Measurements from ENCODE around the gene ALDH16A1. TPM values are rescaled to one million over a fixed set of nuclear protein-coding genes. Genes with fewer than 3 reads are reported as not detected.

The ALDH16A1 gene
- total RNA-seq, 1 experiment from 2014 or later, result 51.7 TPM

DNA sequence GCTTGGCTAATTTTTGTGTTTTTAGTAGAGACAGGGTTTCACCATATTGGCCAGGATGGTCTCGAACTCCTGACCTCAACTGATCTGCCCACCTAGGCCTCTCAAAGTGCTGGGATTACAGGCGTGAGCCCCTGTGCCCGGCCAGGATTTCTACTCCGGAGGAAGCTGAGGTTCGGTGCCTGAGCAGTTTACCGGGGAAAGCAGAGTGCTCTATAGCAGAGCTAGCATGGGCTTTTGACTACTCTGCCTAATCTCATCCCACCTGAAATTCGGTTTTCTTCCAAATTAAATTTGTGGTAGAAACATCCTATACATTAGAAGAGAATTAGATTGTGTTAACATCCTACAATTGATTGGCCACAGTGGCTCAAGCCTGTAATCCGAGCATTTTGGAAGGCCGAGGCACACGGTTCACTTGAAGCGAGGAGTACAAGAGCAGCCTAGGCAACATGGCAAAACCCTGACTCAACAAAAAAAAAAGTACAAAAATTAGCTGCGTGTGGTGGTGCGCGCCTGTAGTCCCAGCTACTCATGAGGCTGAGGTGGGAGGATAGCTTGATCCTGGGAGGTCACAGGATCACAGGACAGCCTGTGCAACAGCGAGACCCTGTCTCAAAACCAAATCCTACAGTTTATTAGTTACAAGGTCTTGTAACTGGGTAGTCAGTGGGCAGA lies 36.0 kb downstream of the ALDH16A1 start:
- Histone ChIP-seq H2AFZ (ENCODE audit: low read length) (no peak overlapping the region), H3K9ac (ENCODE audit: extremely low read depth, insufficient read length, low read length) (peak overlapping the region; percentile 100), H3T11ph (ENCODE audit: low read length) (no peak overlapping the region), H3K9me3 (ENCODE audit: control insufficient read depth, low read depth, low read length) (no peaks in the 10 kb centered on the region), H3K4ac (ENCODE audit: low read depth, low read length) (no peak overlapping the region), H3K23ac (ENCODE audit: insufficient read length, low read depth, low read length) (no peak overlapping the region), H2BK5ac (ENCODE audit: insufficient read length, low read length) (no peak overlapping the region), H3K79me1 (ENCODE audit: insufficient read depth, low read depth, low read length, poor library complexity, severe bottlenecking) (no peaks in the 10 kb centered on the region), H2AK5ac (ENCODE audit: insufficient read length, low read length) (no peak overlapping the region), H3K18ac (ENCODE audit: insufficient read length, low read depth, low read length) (no peak overlapping the region), H4K5ac (ENCODE audit: insufficient read length, low read depth, low read length) (no peak overlapping the region), H4K20me1 (ENCODE audit: control insufficient read depth, insufficient read depth, insufficient read length) (no peaks in the 10 kb centered on the region), H3K14ac (ENCODE audit: insufficient read depth, low read length) (no peak overlapping the region), H3K27ac (ENCODE audit: insufficient read length, low read depth, low read length) (peak overlapping the region; percentile 59), H3K56ac (ENCODE audit: insufficient read length, low read depth, low read length) (no peak overlapping the region), H4K91ac (ENCODE audit: insufficient read length, low read depth, low read length) (no peak overlapping the region), H3K4me2 (ENCODE audit: insufficient read depth, insufficient read length, low read length) (peak overlapping the region; percentile 100), H2BK15ac (ENCODE audit: low read depth, low read length) (no peak overlapping the region), H2BK120ac (ENCODE audit: low read depth, low read length, poor library complexity, severe bottlenecking) (no peak overlapping the region), H3K4me1 (ENCODE audit: insufficient read depth, low read length) (no peaks in the 10 kb centered on the region), H4K8ac (replicated peaks; ENCODE audit: insufficient read length, low read depth, low read length) (no peak overlapping the region), H2BK20ac (ENCODE audit: low read depth, low read length, poor library complexity, severe bottlenecking) (no peak overlapping the region), H3K79me2 (ENCODE audit: insufficient read depth, low read length) (peaks cover 18% of the 10 kb centered on the region), H2BK12ac (ENCODE audit: insufficient read length, low read depth, low read length) (no peak overlapping the region), H3K23me2 (ENCODE audit: insufficient read length, low read depth, low read length, poor library complexity, severe bottlenecking) (peaks cover 13% of the 10 kb centered on the region), H3K27me3 (ENCODE audit: insufficient read depth, low read length) (no peaks in the 10 kb centered on the region)
- Mint-ChIP-seq H3K4me1 (peaks cover 13 to 20% of the 10 kb centered on the region in 2 experiments), H3K4me3 (peak overlapping the region; percentile 91 to 96), H3K36me3 (ENCODE audit: insufficient read depth in 1 of 3, low read depth in 3 of 3) (peaks cover 52 to 58% (median 55%) of the 10 kb centered on the region in 3 experiments), H3K27me3 (ENCODE audit: low read depth) (peaks cover 11% of the 10 kb centered on the region; the same call in 1 of the 2 replicates), H3K9me3 (peaks cover 12 to 14% of the 10 kb centered on the region in 2 experiments; a peak in 4 of 5 replicates), H3K27ac (peak overlapping the region; percentile 99 to 100 (median 100))
- DNase-seq, result peak; percentile 16
- TF ChIP-seq, protein P1, sequence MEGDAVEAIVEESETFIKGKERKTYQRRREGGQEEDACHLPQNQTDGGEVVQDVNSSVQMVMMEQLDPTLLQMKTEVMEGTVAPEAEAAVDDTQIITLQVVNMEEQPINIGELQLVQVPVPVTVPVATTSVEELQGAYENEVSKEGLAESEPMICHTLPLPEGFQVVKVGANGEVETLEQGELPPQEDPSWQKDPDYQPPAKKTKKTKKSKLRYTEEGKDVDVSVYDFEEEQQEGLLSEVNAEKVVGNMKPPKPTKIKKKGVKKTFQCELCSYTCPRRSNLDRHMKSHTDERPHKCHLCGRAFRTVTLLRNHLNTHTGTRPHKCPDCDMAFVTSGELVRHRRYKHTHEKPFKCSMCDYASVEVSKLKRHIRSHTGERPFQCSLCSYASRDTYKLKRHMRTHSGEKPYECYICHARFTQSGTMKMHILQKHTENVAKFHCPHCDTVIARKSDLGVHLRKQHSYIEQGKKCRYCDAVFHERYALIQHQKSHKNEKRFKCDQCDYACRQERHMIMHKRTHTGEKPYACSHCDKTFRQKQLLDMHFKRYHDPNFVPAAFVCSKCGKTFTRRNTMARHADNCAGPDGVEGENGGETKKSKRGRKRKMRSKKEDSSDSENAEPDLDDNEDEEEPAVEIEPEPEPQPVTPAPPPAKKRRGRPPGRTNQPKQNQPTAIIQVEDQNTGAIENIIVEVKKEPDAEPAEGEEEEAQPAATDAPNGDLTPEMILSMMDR (conservative IDR thresholded peaks at IDR 0.05), result no peak
- no CpG with 5 or more reads among the region's 15 CpGs for WGBS (ENCODE audit: extremely low coverage, insufficient read length, low lambda C conversion rate)

Data from H9 (cell line).